ENCODE results near the gene TP53TG5. TPM values are rescaled to one million over a fixed set of nuclear protein-coding genes. Genes with fewer than 3 reads are reported as not detected.
A peak's percentile ranks its signal among the peaks of the same experiment; 100 is the strongest.

The TP53TG5 gene
- total RNA-seq, 4 donors from 2014 or later: not detected

DNA sequence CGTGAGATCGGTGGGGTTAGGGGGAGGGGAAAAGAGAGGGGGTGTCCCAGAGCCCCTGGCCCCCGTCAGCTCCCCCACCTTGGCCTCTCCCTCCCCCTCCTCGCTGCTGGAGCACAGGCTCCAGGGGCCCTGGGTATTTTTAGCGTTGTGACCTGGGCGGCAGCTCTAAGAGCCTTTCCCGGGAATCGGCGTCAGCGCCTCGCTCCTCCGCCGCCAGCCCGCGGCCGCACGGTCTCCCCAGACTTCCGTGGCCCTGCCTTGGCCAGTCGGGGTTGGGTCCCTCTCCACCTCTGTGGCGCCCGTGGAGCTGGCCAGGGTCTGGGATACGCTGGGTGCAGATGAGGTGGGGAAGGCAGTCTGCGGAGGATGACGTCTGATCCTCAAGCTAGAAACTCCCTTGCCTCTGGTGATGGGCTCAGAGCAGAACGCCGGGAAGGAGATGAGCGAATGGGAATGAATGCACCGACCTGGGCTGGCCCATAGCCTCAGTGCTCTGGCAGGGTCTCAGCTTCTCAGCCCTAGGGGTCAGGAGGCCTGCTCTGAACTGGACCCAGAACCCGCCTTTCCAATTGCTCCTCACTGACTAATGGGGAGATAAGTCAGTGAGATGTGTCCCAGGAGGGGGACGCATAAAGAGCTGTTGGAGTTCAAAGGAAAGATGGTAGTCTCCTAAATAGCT is 29.1 kb upstream of the TP53TG5 start:
- peak overlapping the region; percentile 57 for H3K4me3 ChIP-seq (ENCODE audit: low read depth, poor library complexity, severe bottlenecking)
- WGBS, 2 donors: 10 to 28% methylated on average over 11 to 26 of the region's 30 CpGs
- DNase-seq (ENCODE audit: low spot score in 2 of 2): peak in 1 of 2 donors; percentile 89
- intact Hi-C loops (cut with DNase I; ENCODE audit: low total_unique reads): no loop called here
- TF ChIP-seq POLR2A (IDR thresholded peaks at IDR 0.05): no peak
- TF ChIP-seq, protein P1, sequence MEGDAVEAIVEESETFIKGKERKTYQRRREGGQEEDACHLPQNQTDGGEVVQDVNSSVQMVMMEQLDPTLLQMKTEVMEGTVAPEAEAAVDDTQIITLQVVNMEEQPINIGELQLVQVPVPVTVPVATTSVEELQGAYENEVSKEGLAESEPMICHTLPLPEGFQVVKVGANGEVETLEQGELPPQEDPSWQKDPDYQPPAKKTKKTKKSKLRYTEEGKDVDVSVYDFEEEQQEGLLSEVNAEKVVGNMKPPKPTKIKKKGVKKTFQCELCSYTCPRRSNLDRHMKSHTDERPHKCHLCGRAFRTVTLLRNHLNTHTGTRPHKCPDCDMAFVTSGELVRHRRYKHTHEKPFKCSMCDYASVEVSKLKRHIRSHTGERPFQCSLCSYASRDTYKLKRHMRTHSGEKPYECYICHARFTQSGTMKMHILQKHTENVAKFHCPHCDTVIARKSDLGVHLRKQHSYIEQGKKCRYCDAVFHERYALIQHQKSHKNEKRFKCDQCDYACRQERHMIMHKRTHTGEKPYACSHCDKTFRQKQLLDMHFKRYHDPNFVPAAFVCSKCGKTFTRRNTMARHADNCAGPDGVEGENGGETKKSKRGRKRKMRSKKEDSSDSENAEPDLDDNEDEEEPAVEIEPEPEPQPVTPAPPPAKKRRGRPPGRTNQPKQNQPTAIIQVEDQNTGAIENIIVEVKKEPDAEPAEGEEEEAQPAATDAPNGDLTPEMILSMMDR (IDR thresholded peaks at IDR 0.05): no peak

DNA sequence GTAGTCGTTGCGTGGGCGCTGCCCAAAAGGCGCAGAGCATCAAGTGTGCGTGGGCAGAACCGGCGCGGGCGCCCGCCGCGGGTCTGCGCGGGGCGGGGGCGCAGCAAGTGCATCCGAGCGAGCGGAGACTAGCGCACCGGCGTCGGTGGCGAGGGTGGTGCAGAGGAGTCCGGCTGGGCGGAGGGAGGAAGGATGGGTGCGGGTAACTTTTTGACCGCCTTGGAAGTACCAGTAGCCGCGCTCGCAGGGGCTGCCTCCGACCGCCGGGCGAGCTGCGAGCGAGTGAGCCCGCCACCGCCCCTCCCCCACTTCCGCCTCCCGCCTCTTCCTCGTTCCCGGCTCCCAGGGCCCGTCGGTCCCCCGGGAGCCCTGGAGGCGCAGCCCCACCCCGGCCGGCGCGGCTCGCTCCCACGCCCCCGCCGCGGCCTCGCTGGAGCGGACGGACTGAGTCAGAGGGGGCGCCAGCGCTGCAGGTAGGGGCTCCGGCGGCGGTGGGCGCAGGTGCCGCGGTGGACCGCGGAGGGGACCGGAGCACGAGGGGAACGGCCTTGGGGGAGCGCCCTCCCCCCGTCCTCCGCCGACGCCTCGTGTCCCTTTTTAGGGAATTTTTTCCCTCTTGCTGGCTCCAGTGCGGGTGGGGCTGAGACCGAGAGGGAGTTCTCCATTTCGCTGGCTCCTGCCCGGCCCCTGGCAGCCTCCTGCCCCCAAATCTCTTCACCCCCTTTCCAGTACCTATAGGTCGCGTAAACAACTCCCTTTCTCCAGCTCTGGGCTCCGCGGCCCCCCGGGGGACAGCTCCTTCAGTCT is 28.3 kb upstream of the TP53TG5 start:
- 1 to 2% methylated on average over 41 to 42 of the region's 87 CpGs for WGBS, 2 donors
- DNase-seq (ENCODE audit: low spot score in 2 of 2): peak; percentile 36 to 94
- TF ChIP-seq POLR2A (IDR thresholded peaks at IDR 0.05): no peak
- TF ChIP-seq, protein P1 (IDR thresholded peaks at IDR 0.05): no peak
- peak overlapping the region; percentile 57 for H3K4me3 ChIP-seq (ENCODE audit: low read depth, poor library complexity, severe bottlenecking)
- intact Hi-C loops (cut with DNase I; ENCODE audit: low total_unique reads): no loop called here

DNA sequence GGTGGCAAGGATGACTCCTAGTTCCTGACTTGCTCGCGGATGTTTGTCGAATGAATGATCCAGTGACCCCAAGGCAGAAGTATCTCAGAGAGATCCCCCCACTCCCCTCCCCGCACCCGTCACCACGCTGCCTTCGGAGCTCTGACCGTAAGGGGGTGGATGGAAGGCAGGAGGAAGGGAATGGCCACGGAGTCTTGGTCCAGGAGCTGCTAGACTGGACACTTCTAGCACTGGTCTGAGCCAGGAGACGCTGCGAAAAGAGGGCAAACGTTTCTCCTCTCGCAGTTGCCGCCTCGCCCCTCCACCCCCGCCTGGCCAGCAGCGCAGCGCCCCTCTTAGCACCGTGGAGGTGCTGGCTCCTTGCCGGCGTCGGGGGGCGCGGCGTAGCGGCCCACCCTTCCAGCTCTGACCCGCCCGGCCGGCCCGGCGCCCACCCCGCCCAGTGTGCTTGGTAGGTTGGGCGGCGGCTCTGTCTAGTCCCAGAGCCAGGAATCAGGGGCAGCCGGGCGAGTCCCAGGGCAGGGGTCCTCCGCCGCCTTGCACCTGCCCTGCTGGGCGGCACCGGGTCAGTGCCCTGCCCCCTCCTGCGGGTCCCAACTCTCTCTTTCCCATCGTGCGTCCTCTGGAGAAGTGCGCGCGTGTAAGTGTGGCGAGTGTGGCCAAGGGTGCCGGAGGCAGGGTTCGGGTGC is 27.6 kb upstream of the TP53TG5 start:
- peak overlapping the region; percentile 57 for H3K4me3 ChIP-seq (ENCODE audit: low read depth, poor library complexity, severe bottlenecking)
- TF ChIP-seq POLR2A (IDR thresholded peaks at IDR 0.05): no peak
- TF ChIP-seq, protein P1 (IDR thresholded peaks at IDR 0.05): no peak
- 4 to 7% methylated on average over 19 to 30 of the region's 49 CpGs for WGBS, 2 donors
- peak in 1 of 2 donors; percentile 89 for DNase-seq (ENCODE audit: low spot score in 2 of 2)
- intact Hi-C loops (cut with DNase I; ENCODE audit: low total_unique reads): no loop called here

DNA sequence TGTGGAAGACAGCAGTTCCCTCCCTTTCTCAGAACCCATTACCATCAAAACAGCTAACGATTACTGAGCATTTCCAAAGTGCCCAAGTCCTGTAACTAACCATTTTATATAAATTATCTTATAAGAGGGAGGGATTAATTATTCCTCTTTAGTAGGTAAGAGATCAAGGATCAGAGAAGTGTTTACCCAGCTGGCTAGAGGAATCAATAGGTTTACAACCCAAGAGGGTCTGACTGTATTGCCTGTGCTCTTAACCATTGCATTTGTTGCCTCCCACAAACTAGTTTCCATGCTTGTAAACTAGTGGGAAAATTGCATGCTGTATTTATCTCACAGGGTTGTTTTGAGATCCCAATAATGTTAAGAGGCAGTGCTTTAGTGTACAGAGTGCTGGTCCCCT is 26.3 kb upstream of the TP53TG5 start:
- no peak overlapping the region for H3K4me3 ChIP-seq (ENCODE audit: low read depth, poor library complexity, severe bottlenecking)
- no peak for DNase-seq (ENCODE audit: low spot score in 2 of 2)
- 76 to 80% methylated on average over 1 of the region's 1 CpG for WGBS, 2 donors
- TF ChIP-seq, protein P1 (IDR thresholded peaks at IDR 0.05): no peak
- TF ChIP-seq POLR2A (IDR thresholded peaks at IDR 0.05): no peak
- intact Hi-C loops (cut with DNase I; ENCODE audit: low total_unique reads): no loop called here

DNA sequence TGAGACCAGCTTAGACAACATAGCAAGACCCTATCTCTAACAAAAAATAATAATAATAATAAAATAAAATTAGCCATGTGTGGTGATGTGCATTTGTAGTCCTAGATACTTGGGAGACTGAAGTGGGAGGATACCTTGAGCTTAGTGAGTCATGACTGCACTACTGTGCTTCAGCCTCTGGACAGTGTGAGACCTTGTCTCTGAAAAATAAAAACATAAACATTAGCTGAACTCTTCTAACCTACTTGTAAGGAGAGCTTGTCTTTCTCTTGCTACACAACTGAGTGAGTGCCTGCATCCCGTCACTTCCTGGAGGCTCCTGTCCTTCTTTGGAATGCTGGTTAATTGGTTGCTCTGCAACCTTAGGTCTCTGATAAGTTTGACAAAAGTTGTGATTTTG is 24.8 kb upstream of the TP53TG5 start:
- DNase-seq (ENCODE audit: low spot score in 2 of 2): no peak
- intact Hi-C loops (cut with DNase I; ENCODE audit: low total_unique reads): no loop called here
- WGBS, 2 donors: 97 to 100% methylated on average over 1 of the region's 1 CpG
- TF ChIP-seq POLR2A (IDR thresholded peaks at IDR 0.05): no peak
- TF ChIP-seq, protein P1 (IDR thresholded peaks at IDR 0.05): no peak
- H3K4me3 ChIP-seq (ENCODE audit: low read depth, poor library complexity, severe bottlenecking): no peak overlapping the region

Measured in lower leg skin (tissue), 4 donors.